Lung (tissue), 12 donors: ENCODE data around the gene OR10H3. TPM values are rescaled to one million over a fixed set of nuclear protein-coding genes. Genes with fewer than 3 reads are reported as not detected.

ENCODE experiments used
- ATAC-seq: fragments of 200-7000 bp; cut with Tn5 transposase; one replicate; pipeline ENCODE4 v1.9.1; 2020; ENCODE audit warnings: moderate number of reproducible peaks; ENCODE audit not compliant: insufficient read depth, low FRiP score
- DNase-seq, 3 donors: peaks; one replicate each; pipeline ENCODE4 v3.0.0-alpha.2; 2013 to 2017
- H3K27ac ChIP-seq, 2 donors: one replicate each; pipeline ENCODE4 v1.5.1; 2013; ENCODE audit warnings: mild to moderate bottlenecking in 2 of 2, moderate library complexity in 2 of 2, control low read depth in 1 of 2, inconsistent platforms in 1 of 2, low read depth in 1 of 2, low read length in 1 of 2
- H3K27me3 ChIP-seq, 3 donors: one replicate each; pipeline ENCODE4 v1.5.1; 2013; ENCODE audit warnings: low read length in 2 of 3; ENCODE audit not compliant: control insufficient read depth in 3 of 3, insufficient read depth in 3 of 3
- H3K36me3 ChIP-seq, 4 donors: one replicate each; pipeline ENCODE4 v1.5.1; 2013; ENCODE audit warnings: low read length in 4 of 4, mild to moderate bottlenecking in 1 of 4, moderate library complexity in 1 of 4; ENCODE audit not compliant: control insufficient read depth in 4 of 4, insufficient read depth in 4 of 4
- H3K4me1 ChIP-seq, 5 donors: one replicate each; pipeline ENCODE4 v1.5.1; 2013; ENCODE audit warnings: low read length in 5 of 5, mild to moderate bottlenecking in 2 of 5, moderate library complexity in 1 of 5; ENCODE audit not compliant: control insufficient read depth in 5 of 5, insufficient read depth in 5 of 5
- H3K4me3 ChIP-seq: one replicate; pipeline ENCODE4 v1.5.1; 2013; ENCODE audit warnings: mild to moderate bottlenecking, control low read depth, moderate library complexity
- H3K9ac ChIP-seq, 2 donors: one replicate each; pipeline ENCODE4 v1.5.1; 2013; ENCODE audit warnings: low read length in 2 of 2, control low read depth in 1 of 2; ENCODE audit not compliant: insufficient read depth in 1 of 2
- H3K9me3 ChIP-seq, 4 donors: one replicate each; pipeline ENCODE4 v1.5.1; 2013; ENCODE audit warnings: low read length in 3 of 4, mild to moderate bottlenecking in 1 of 4, moderate library complexity in 1 of 4; ENCODE audit not compliant: control insufficient read depth in 4 of 4, insufficient read depth in 3 of 4
- WGBS, 2 donors: extraction: QIAGEN DNeasy Blood & Tissue Kit; methylation state at CpG; one replicate each; pipeline ENCODE4 v1.1.7; 2013; 5-methylcytosine and 5-hydroxymethylcytosine counted together
- polyA plus RNA-seq, 2 donors: library from polyadenylated mRNA; stranded (reverse); fragments of 200-250 nt; gene quantifications; one replicate each; pipeline ENCODE4 v1.2.1, GENCODE V29; 2013
- total RNA-seq, 2 donors: library from RNA; depleted of rRNA in 1 of 2; stranded (reverse); fragments of >200 nt in 1 of 2; gene quantifications; one replicate each; pipeline ENCODE4 v1.2.1, GENCODE V29; 2014 to 2021
- TF ChIP-seq, protein P1 (sequence below): IDR thresholded peaks from 2 replicates; pipeline ENCODE4 v1.5.1; 2012; ENCODE audit warnings: mild to moderate bottlenecking; ENCODE audit errors: control extremely low read depth, extremely low read depth
- donor health status: control.
- donor health status: control.
- donor health status: Bipolar disorder and iron deficiency.
- donor health status: healthy.
- donor health status: DM: yes; HTN: yes; CAD: no.

OR10H3 gene
- total and polyA plus RNA-seq, 4 donors = not detected

DNA sequence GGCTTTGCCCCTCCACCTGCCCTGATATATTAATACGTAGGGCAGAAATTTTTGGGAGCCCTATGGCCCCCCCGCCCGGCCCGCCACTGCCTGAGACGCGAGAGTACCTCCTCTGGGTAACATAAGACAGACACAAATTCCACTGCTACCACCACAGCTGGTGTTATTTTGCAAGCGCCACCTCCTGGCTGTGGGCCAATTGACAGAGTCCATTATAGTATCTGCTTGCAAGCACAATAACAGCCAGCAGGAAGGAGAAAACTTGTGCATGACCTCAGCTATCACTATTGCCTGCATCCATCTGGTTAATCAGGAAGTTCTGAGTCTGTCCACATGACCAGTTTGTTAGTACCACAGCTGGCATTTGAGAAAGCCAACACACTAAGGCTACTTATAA, 35.3 kb upstream of the OR10H3 start:
- WGBS, 2 donors = 3 to 5% methylated on average over 7 of the region's 7 CpGs
- Histone ChIP-seq H3K27ac (no peak overlapping the region), H3K36me3 (no peaks in the 10 kb centered on the region), H3K9me3 (peaks cover 0 to 2% (median 0%) of the 10 kb centered on the region in 4 donors), H3K9ac (no peak overlapping the region), H3K27me3 (no peaks in the 10 kb centered on the region), H3K4me1 (peaks cover 0 to 18% (median 6%) of the 10 kb centered on the region in 5 donors), H3K4me3 (no peak overlapping the region)
- ATAC-seq (no peak), DNase-seq (peak; percentile 90 to 94 (median 92))
- TF ChIP-seq, protein P1, sequence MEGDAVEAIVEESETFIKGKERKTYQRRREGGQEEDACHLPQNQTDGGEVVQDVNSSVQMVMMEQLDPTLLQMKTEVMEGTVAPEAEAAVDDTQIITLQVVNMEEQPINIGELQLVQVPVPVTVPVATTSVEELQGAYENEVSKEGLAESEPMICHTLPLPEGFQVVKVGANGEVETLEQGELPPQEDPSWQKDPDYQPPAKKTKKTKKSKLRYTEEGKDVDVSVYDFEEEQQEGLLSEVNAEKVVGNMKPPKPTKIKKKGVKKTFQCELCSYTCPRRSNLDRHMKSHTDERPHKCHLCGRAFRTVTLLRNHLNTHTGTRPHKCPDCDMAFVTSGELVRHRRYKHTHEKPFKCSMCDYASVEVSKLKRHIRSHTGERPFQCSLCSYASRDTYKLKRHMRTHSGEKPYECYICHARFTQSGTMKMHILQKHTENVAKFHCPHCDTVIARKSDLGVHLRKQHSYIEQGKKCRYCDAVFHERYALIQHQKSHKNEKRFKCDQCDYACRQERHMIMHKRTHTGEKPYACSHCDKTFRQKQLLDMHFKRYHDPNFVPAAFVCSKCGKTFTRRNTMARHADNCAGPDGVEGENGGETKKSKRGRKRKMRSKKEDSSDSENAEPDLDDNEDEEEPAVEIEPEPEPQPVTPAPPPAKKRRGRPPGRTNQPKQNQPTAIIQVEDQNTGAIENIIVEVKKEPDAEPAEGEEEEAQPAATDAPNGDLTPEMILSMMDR = no peak

DNA sequence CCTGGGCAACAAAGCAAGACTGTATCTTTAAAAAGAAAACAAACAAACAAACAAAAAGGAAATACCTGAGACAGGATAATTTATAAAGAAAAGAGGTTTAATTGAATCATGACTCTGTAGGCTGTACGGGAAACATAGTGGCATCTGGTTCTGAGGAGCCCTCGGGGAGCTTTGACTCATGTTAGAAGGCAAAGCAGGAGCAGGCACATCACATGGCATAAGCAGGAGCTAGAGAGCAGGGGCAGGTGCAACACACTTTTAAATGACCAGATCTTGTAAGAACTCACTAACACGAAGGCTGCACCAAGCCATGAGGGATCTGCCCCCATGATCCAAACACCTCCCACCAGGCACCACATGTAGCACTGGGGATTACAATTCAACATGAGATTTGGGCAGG, 23.1 kb upstream of the OR10H3 start:
- Histone ChIP-seq H3K4me1 (no peaks in the 10 kb centered on the region), H3K27me3 (no peaks in the 10 kb centered on the region), H3K9me3 (peaks cover 0 to 6% (median 0%) of the 10 kb centered on the region in 4 donors), H3K4me3 (no peak overlapping the region), H3K9ac (no peak overlapping the region), H3K27ac (no peak overlapping the region), H3K36me3 (no peaks in the 10 kb centered on the region)
- ATAC-seq = no peak
- DNase-seq = no peak
- TF ChIP-seq, protein P1 = no peak
- 65 to 73% methylated on average over 3 of the region's 3 CpGs for WGBS, 2 donors

- Histone ChIP-seq H3K9ac (no peak overlapping the region), H3K4me3 (no peak overlapping the region), H3K27ac (no peak overlapping the region), H3K27me3 (no peaks in the 10 kb centered on the region), H3K4me1 (no peaks in the 10 kb centered on the region), H3K36me3 (no peaks in the 10 kb centered on the region), H3K9me3 (peaks cover 0 to 6% (median 0%) of the 10 kb centered on the region in 4 donors)
- TF ChIP-seq, protein P1 = no peak
- WGBS, 2 donors = 89 to 94% methylated on average over 1 of the region's 1 CpG
- ATAC-seq (no peak), DNase-seq (no peak)
Measured at GRCh38 chr19:15715642-15716041, 22.1 kb upstream of the OR10H3 start.

DNA sequence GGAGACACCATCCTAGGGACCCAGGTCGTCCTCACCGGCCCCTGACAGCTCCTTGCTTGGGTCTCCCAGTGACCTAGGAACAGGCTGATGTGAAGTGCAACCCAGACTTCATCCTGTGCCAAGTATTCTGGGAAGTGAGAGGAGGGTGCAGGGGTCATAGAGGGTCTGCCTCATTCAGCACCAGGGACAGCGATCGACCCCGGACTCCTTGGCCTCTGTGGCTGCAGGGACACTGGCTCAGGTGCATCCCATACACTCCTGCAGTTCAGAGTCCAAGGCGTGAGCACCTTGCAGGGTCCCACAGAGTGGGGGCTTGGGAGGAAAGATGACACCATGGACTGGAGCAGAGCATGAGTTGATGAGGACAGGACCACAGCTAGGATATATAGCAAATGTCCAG, 20.0 kb upstream of the OR10H3 start:
- Histone ChIP-seq H3K27ac (no peak overlapping the region), H3K27me3 (peaks cover 0 to 3% (median 0%) of the 10 kb centered on the region in 3 donors), H3K4me3 (no peak overlapping the region), H3K9me3 (peaks cover 0 to 6% (median 0%) of the 10 kb centered on the region in 4 donors), H3K36me3 (no peaks in the 10 kb centered on the region), H3K4me1 (peaks cover 0 to under 1% (median 0%) of the 10 kb centered on the region in 5 donors), H3K9ac (no peak overlapping the region)
- DNase-seq (no peak), ATAC-seq (no peak)
- TF ChIP-seq, protein P1 = no peak
- 19 to 25% methylated on average over 6 of the region's 6 CpGs for WGBS, 2 donors
